Lung microvascular endothelial cell (primary cell): ENCODE results near the gene RPL36AL. TPM values are rescaled to one million over a fixed set of nuclear protein-coding genes. Genes with fewer than 3 reads are reported as not detected.

ENCODE experiments used
- DNase-seq, 2 donors: peaks; one replicate each; pipeline versions ENCODE4 v3.0.0 to v3.0.0-alpha.2; 2010; ENCODE audit warnings: low read depth in 2 of 2
- total RNA-seq: library from RNA; depleted of rRNA; stranded (reverse); fragments of >200 nt; gene quantifications from 2 replicates; pipeline ENCODE4 v1.2.1, GENCODE V29; 2014

RPL36AL gene
- total RNA-seq, 1 donor from 2014 or later, result 248 TPM

DNA sequence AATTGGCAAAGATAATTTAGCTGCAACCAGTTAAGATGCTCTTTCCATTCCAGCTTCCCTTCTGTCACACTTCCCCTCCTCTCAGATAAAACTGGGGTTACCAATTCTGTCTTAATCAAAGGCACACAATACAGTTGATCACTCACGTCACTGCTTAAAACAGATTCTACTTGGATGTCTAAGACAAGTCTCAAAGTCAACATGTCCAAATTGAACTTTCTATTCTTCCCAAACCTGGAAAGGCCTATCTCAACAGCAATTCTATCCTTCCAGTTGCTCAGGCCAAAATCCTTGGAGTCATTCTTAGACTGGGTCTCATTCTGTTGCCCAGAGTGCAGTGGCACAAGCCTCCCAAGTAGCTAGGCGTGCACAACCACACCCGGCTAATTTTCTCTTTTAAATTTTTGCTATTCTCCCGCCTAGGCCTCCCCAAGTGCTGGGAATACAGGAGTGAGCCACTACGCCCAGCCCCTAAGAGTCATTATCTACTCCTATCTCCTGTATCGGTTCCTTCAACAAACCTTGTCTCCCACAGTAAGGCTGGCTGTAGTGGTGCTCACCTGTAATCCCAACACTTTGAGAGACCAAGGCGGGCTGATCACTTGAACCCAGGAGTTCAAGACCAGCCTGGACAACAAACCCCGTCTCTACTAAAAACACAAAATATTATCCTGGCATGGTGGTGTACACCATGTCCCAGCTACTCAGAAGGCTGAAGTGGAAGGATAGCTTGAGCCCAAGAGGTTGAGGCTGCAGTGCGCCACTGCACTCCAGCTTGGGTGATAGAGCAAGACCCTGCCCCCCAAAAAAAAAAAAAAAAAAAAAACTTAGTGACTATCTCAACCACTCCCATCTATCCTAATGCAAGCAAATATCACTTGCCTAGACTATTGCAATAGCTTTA lies 39.0 kb downstream of the RPL36AL start:
- DNase-seq, result no peak

DNA sequence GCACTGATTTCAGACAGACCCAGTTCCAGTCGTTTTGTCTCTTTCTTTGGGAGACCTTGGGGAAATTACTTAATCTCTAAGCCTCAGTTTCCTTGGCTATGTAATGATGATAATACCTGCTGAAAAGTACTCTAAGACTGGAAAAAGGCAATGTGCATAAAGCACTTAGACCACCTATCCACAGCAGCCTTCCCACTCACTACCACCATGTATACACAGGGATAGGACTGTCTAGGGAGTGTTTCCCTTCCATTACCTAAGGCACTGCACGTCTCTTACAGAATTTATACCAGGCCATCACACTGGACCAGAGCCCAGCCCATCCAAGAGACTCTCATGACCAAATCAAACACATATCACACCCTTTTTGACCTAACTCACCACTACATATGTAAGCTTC lies 40.6 kb downstream of the RPL36AL start:
- DNase-seq, result no peak

- DNase-seq, result no peak
Observed at GRCh38 chr14:49578141-49578540, 42.3 kb downstream of the RPL36AL start.

DNA sequence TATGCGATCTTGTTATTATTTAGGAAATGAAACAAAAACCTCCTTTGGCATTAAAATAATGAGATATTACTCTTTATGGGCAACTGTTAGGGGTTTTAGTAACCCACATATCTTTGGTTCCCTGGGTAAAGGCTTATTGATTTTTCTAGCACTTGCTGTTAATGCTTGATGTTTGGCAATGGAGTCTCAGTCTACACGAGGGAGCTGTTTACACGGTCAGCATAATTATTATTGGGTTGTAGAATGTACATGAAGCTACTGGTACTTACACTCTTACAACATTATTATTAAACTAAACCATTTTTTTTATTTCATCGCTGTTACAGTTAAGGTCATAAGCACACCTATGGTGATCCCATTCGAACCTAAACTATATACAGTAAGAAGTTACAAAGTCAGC lies 46.4 kb downstream of the RPL36AL start:
- DNase-seq, result no peak

DNA sequence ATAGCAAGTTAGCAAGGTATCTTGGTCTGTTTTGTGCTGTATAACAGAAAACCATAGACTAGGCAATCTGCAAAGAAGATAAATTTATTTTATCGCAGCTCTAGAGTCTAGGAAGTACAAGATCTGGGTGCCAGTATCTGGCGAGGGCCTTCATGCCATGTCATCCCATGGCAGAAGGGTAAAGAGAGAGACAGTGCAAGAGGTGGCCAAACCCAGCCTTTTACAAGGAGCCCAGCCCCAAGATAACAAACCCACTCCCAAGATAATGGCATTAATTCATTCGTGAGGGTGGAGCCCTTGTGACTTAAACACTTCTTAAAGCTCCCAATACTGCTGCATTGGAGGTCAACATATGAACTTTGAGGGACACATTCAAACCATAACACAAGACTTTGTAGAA lies 51.1 kb downstream of the RPL36AL start:
- DNase-seq, result no peak

Other genes with a start within 250 kb of the RPL36AL start
- gene RPS29, start 34.2 kb downstream of the RPL36AL start, total RNA-seq, result 1,913 and 2,236 TPM in 2 replicates
- 11.9 and 16.1 TPM in 2 replicates for gene LRR1, start 21.7 kb downstream of the RPL36AL start, total RNA-seq
- gene MGAT2, start 173 bp upstream of the RPL36AL start, total RNA-seq, result 53.0 and 69.0 TPM in 2 replicates
- 7.2 and 8.7 TPM in 2 replicates for gene DNAAF2, start 14.6 kb upstream of the RPL36AL start, total RNA-seq
- gene POLE2, start 67.6 kb upstream of the RPL36AL start, total RNA-seq, result 3.8 and 6.3 TPM in 2 replicates
- gene KLHDC1, start 72.5 kb upstream of the RPL36AL start, total RNA-seq, result 0.87 and 3.8 TPM in 2 replicates
- gene KLHDC2, start 147.5 kb upstream of the RPL36AL start, total RNA-seq, result 63.0 and 85.7 TPM in 2 replicates
- gene NEMF, start 232.2 kb upstream of the RPL36AL start, total RNA-seq, result 38.8 and 54.6 TPM in 2 replicates